Ramos (cell line): Measurements from ENCODE around the gene DLST.

ENCODE experiments used
- in situ Hi-C: fragments of 300-500 bp; cut with MboI; formaldehyde crosslinking; loops from one replicate; pipeline ENCODE4 v1.14.3; 2022; ENCODE audit warnings: low sequenced_read_pairs; ENCODE audit not compliant: unreplicated experiment

The DLST gene

GRCh38 chr14:74949859-74950573 is 68.3 kb downstream of the DLST start:
- in situ Hi-C loops: no loop called here

- in situ Hi-C loops: no loop called here
These were observed 69.2 kb downstream of the DLST start for GRCh38 chr14:74950795-74951442.

DNA sequence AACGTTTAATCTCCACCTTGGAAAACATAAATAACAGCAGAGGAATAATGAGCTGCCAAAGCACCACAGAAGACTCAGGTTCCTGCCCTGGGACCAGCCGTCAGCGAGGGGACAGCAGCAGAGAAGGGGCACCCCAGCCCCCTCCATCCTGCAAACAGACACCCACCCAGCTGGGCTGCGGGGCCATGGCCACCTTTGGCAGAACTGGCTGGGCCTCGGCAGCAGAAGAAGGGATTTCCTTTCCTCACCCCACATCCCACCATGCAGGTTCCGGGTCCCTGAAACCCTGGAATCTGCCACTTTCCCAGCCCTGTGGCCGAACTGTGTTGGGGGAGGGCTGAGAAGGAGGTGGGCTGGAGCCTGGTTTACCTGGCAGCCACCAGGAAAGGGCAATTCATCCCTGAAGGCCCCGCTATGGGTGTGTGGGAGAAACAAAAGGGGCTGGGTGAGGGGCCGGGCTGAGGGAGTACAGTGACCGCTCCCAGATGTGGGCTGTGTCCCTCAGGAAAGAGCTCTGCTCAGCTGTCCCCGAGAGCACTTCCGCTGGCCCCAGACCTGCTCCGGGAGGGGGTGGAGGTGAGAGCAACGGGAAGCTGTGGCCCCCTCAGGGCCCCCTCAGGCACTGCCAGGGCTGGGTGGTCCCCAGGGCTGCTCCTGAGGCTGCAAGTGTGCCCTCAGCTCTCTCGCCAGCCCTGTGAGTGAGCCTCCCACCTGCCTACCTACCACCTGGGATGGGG is 69.9 kb downstream of the DLST start:
- in situ Hi-C loops: no loop called here

DNA sequence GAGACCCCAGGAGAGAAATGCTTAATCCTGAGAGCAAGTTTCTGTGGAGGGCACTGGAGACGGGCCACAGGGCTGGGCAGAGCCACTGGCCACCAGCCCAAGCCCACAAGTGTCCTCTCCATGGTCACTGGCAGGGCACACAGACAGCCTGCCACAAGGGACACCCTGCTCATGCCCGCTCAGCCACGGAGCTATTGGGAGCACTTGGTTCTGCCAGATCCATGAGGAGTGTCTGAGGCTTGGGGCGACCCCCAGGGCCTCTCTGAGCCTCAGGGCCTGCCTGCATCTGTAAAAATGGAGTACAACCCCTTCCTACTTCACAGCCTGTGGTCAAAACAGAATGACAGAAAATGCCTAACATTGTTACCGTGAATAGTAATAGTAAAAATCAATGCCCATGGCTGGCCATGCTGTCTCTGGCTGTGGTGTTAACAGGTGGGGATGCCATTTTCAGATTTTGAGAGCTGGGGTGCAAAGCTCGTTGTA is 70.5 kb downstream of the DLST start:
- in situ Hi-C loops: no loop called here

DNA sequence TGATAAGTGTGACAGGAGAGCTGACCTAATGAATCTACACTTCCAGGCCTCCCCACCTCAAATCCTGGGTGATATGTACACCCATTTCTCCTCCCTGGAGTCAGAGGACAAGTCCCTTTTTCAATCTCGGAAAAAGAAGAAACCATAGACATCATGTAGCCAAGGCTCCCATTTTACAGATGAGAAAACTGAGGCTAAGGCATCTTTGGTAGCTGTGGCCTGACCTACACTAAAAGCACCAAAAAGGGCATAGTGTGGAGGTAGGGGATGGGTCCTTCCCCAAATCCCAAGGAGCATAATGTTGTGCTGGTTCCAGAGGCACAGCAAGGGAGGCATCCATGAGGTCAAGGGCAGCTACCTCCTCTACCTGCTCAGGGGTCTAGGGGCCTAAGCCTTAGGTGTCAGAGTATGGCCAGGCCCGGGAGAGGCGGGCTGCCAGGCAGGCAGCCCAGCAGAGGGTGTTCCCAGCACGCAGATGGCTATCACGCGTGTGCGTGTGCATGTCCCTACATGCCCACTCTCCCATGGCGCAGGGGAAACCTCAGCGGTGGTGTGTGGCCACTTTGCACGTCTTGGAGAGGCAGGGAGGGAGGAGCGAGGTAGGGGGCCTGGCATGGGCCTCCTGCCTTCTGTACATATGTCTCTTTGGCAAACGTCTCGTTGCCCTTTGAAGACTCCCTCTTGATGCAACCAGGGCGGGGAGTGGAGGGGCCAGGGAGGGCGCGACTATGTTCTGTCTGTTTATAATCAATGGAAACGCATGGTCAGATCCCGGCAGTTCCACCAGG is 71.2 kb downstream of the DLST start:
- in situ Hi-C loops: no loop called here
